NCI-H748 (cell line): ENCODE data around the gene ADIRF.
A peak's percentile ranks its signal among the peaks of the same experiment; 100 is the strongest.
"Not testable (repeated sequence)": the region's sequence is repeated elsewhere in the genome, so short reads cannot be mapped to it uniquely, and the experiment has no call there.

Experiments
- DNase-seq: peaks from one replicate; lab custom pipeline; 2025; ENCODE audit not compliant: unreplicated experiment; lab: John Stamatoyannopoulos, UW

ADIRF gene

GRCh38 chr10:86968271-86968993, at the start of gene ADIRF:
Gene ADIRF (plus strand): TSS chr10:86968482. CDS start chr10:86968545, 63 bp downstream.
- no peak for DNase-seq

- DNase-seq = no peak
These were observed 45.7 kb upstream of the ADIRF start for GRCh38 chr10:86922553-86922961.

GRCh38 chr10:86929468-86930380, 38.6 kb upstream of the ADIRF start:
- no peak for DNase-seq

- DNase-seq = no peak
These were observed 36.4 kb upstream of the ADIRF start for GRCh38 chr10:86931872-86932271.

GRCh38 chr10:86932674-86933073, 35.6 kb upstream of the ADIRF start:
- no peak for DNase-seq

- not testable (repeated sequence) for DNase-seq
These were observed 34.0 kb upstream of the ADIRF start for GRCh38 chr10:86934162-86934711.

GRCh38 chr10:86936661-86937501, 31.4 kb upstream of the ADIRF start:
- peak; percentile 56 for DNase-seq

- no peak for DNase-seq
These were observed 30.7 kb upstream of the ADIRF start for GRCh38 chr10:86937502-86938154.

- DNase-seq = no peak
These were observed 30.0 kb upstream of the ADIRF start for GRCh38 chr10:86938260-86938659.

GRCh38 chr10:86940076-86940475, 28.2 kb upstream of the ADIRF start:
- DNase-seq = not testable (repeated sequence)

- DNase-seq = no peak
These were observed 27.6 kb upstream of the ADIRF start for GRCh38 chr10:86940677-86941076.

GRCh38 chr10:86941426-86941825, 26.9 kb upstream of the ADIRF start:
- DNase-seq = no peak

GRCh38 chr10:86941991-86942421, 26.3 kb upstream of the ADIRF start:
- no peak for DNase-seq

- DNase-seq = no peak
These were observed 25.6 kb upstream of the ADIRF start for GRCh38 chr10:86942441-86943315.

GRCh38 chr10:86943316-86944030, 24.8 kb upstream of the ADIRF start:
- DNase-seq = no peak

GRCh38 chr10:86944031-86944419, 24.3 kb upstream of the ADIRF start:
- DNase-seq = no peak

GRCh38 chr10:86944471-86944870, 23.8 kb upstream of the ADIRF start:
- no peak for DNase-seq

- DNase-seq = no peak
These were observed 23.4 kb upstream of the ADIRF start for GRCh38 chr10:86944907-86945306.
